NCI-H2081 treated with DMSO at 0.1 percent for 48 hours (cell line): Measurements from ENCODE around the gene SMIM33.
"Not testable (repeated sequence)": the region's sequence is repeated elsewhere in the genome, so short reads cannot be mapped to it uniquely, and the experiment has no call there.

Experiments used
- DNase-seq: peaks from one replicate; lab custom pipeline; 2025; lab: John Stamatoyannopoulos, UW

The SMIM33 gene

GRCh38 chr5:139470821-139471300, at the start of gene SMIM33:
TSS of gene SMIM33 (plus strand) at chr5:139471004. CDS start at chr5:139471122, 118 bp downstream.
- DNase-seq = no peak

- peak; percentile 51 for DNase-seq
These were observed 48.4 kb upstream of the SMIM33 start for GRCh38 chr5:139422307-139422893.

- DNase-seq = no peak
These were observed 45.3 kb upstream of the SMIM33 start for GRCh38 chr5:139425497-139425896.

GRCh38 chr5:139426203-139426885, 44.5 kb upstream of the SMIM33 start:
- no peak for DNase-seq

GRCh38 chr5:139430015-139430414, 40.8 kb upstream of the SMIM33 start:
- DNase-seq = no peak

- DNase-seq = no peak
These were observed 39.1 kb upstream of the SMIM33 start for GRCh38 chr5:139431706-139432105.

- DNase-seq = no peak
These were observed 35.1 kb upstream of the SMIM33 start for GRCh38 chr5:139435676-139436075.

GRCh38 chr5:139438707-139439012, 32.1 kb upstream of the SMIM33 start:
- DNase-seq = no peak

GRCh38 chr5:139439013-139439903, 31.5 kb upstream of the SMIM33 start, which contains the start of gene DNAJC18:
TSS of gene DNAJC18 (minus strand) at chr5:139439525. CDS start at chr5:139439445, 80 bp downstream.
- DNase-seq = peak; percentile 49

- DNase-seq = not testable (repeated sequence)
These were observed 30.4 kb upstream of the SMIM33 start for GRCh38 chr5:139440416-139440815.

- no peak for DNase-seq
These were observed 26.9 kb upstream of the SMIM33 start for GRCh38 chr5:139443831-139444453.

GRCh38 chr5:139445325-139446170, 25.3 kb upstream of the SMIM33 start:
- no peak for DNase-seq

GRCh38 chr5:139446956-139447779, 23.6 kb upstream of the SMIM33 start:
- no peak for DNase-seq

- DNase-seq = no peak
These were observed 19.6 kb upstream of the SMIM33 start for GRCh38 chr5:139451176-139451575.

- no peak for DNase-seq
These were observed 18.7 kb upstream of the SMIM33 start for GRCh38 chr5:139451878-139452660.

- no peak for DNase-seq
These were observed 16.9 kb upstream of the SMIM33 start for GRCh38 chr5:139453683-139454567.

- DNase-seq = no peak
These were observed 16.1 kb upstream of the SMIM33 start for GRCh38 chr5:139454568-139455290.

GRCh38 chr5:139456776-139457175, 14.0 kb upstream of the SMIM33 start:
- DNase-seq = no peak
